NCI-H748 treated with DMSO at 0.1 percent for 48 hours (cell line): ENCODE measurements around the gene TMEM266.

ENCODE experiments used
- DNase-seq: peaks from one replicate; lab custom pipeline; 2025; lab: John Stamatoyannopoulos, UW

Gene TMEM266

DNA sequence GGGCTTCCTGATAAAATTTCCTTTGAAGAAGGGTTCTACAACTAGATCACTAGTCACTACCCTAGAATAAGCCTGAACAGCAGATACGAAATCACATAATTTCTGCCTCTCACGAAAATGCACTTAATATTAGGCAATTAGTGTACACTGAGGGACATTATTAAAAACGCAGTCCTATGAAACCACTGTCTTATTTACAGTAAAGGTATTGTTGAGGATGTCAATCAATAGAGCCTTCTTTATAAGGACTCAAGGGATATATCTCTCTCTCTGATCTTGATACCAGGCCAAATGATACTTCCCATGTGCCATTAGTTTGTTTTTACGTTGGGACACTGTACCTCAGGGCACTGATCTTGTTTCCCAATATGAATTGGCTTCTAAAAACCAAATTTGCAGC lies 191.9 kb downstream of the TMEM266 start:
- DNase-seq, result no peak

DNA sequence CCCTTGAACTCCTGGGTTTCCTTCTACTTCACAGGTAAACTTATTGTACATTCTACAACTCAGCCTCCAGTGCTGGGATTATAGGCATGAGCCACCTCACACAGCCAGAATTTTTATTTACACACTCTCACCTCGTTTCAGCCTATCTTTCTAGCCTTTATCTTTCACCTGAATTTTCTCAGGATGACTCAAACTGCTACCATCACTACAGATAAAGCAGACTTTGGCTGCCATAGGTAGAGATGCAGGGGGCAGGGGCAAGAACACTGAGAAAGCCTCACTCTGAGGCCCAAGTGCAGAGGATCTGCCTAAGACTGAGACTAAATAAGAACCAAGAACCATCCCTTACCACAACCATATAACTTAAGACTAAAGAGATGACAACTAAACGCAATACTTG lies 192.5 kb downstream of the TMEM266 start:
- no peak for DNase-seq

GRCh38 chr15:76253691-76254473 lies 194.1 kb downstream of the TMEM266 start:
- DNase-seq, result no peak
